NCI-H345 treated with DMSO at 0.1 percent for 48 hours (cell line): ENCODE results near the gene LONP1.
A peak's percentile ranks its signal among the peaks of the same experiment; 100 is the strongest.
"Not testable (repeated sequence)": the region's sequence is repeated elsewhere in the genome, so short reads cannot be mapped to it uniquely, and the experiment has no call there.

Source experiments
- DNase-seq: peaks from one replicate; lab custom pipeline; 2025; ENCODE audit not compliant: unreplicated experiment; lab: John Stamatoyannopoulos, UW

The LONP1 gene

GRCh38 chr19:5719961-5720790 lies at the start of gene LONP1, which contains the start of gene CATSPERD:
Gene LONP1, minus strand, starts transcription at chr19:5720146. Its CDS starts 14 bp downstream, at chr19:5720132.
Gene CATSPERD, plus strand, starts transcription at chr19:5720637. Its CDS starts 101 bp downstream, at chr19:5720738.
- DNase-seq, result peak; percentile 95

GRCh38 chr19:5767949-5768348 lies 48.0 kb upstream of the LONP1 start:
- no peak for DNase-seq

GRCh38 chr19:5765220-5765619 lies 45.3 kb upstream of the LONP1 start:
- no peak for DNase-seq

GRCh38 chr19:5762608-5763217 lies 42.8 kb upstream of the LONP1 start:
- no peak for DNase-seq

GRCh38 chr19:5753743-5754142 lies 33.8 kb upstream of the LONP1 start:
- no peak for DNase-seq

- no peak for DNase-seq
Measured at GRCh38 chr19:5751709-5752108, 31.8 kb upstream of the LONP1 start.

GRCh38 chr19:5749505-5749904 lies 29.6 kb upstream of the LONP1 start:
- DNase-seq, result no peak

- DNase-seq, result not testable (repeated sequence)
Measured at GRCh38 chr19:5748920-5749319, 29.0 kb upstream of the LONP1 start.

GRCh38 chr19:5744999-5745398 lies 25.1 kb upstream of the LONP1 start:
- DNase-seq, result not testable (repeated sequence)

GRCh38 chr19:5743630-5744029 lies 23.7 kb upstream of the LONP1 start:
- no peak for DNase-seq

- DNase-seq, result no peak
Measured at GRCh38 chr19:5742051-5742450, 22.1 kb upstream of the LONP1 start.

GRCh38 chr19:5738423-5738822 lies 18.5 kb upstream of the LONP1 start:
- DNase-seq, result no peak

- DNase-seq, result not testable (repeated sequence)
Measured at GRCh38 chr19:5733172-5733571, 13.2 kb upstream of the LONP1 start.

- no peak for DNase-seq
Measured at GRCh38 chr19:5727453-5728050, 7.6 kb upstream of the LONP1 start.

- no peak for DNase-seq
Measured at GRCh38 chr19:5719274-5719960, 529 bp downstream of the LONP1 start.

GRCh38 chr19:5718579-5719273 lies 1.2 kb downstream of the LONP1 start:
- DNase-seq, result no peak

GRCh38 chr19:5718037-5718578 lies 1.8 kb downstream of the LONP1 start:
- no peak for DNase-seq

- no peak for DNase-seq
Measured at GRCh38 chr19:5717215-5717935, 2.6 kb downstream of the LONP1 start.

GRCh38 chr19:5714816-5715215 lies 5.1 kb downstream of the LONP1 start:
- DNase-seq, result no peak

GRCh38 chr19:5713228-5713627 lies 6.7 kb downstream of the LONP1 start:
- DNase-seq, result no peak
